Stomach (tissue), 19 donors: ENCODE data around the gene ING1. TPM values are rescaled to one million over a fixed set of nuclear protein-coding genes. Genes with fewer than 3 reads are reported as not detected.
A peak's percentile ranks its signal among the peaks of the same experiment; 100 is the strongest.

ENCODE experiments used
- DNase-seq, 2 donors: peaks; one replicate each; pipeline versions ENCODE4 v3.0.0 to v3.0.0-alpha.2; 2013 to 2019
- H3K27ac ChIP-seq, 5 donors: fragments of 200-600 bp in 4 of 5; sonication (generic) in 4 of 5; one replicate each; pipeline ENCODE4 v1.5.1; 2013 to 2019; ENCODE audit warnings: mild to moderate bottlenecking in 1 of 5, moderate library complexity in 1 of 5
- H3K27me3 ChIP-seq, 3 donors: fragments of 200-600 bp; sonication (generic); one replicate each; pipeline ENCODE4 v1.5.1; 2017 to 2019; ENCODE audit warnings: mixed run types in 1 of 3
- H3K36me3 ChIP-seq, 4 donors: fragments of 200-600 bp; sonication (generic); 1 replicate in 3 of 4; 2 replicates in 1 of 4; pipeline ENCODE4 v1.5.1; 2016 to 2019
- H3K4me1 ChIP-seq, 4 donors: fragments of 200-600 bp; sonication (generic); one replicate each; pipeline ENCODE4 v1.5.1; 2016 to 2019
- H3K4me3 ChIP-seq, 4 donors: fragments of 200-600 bp; sonication (generic) in 3 of 4; one replicate each; pipeline ENCODE4 v1.5.1; 2016 to 2019; ENCODE audit warnings: mild to moderate bottlenecking in 1 of 4
- H3K9me3 ChIP-seq, 4 donors: fragments of 200-600 bp; sonication (generic); one replicate each; pipeline ENCODE4 v1.5.1; 2016 to 2019
- CTCF ChIP-seq, 7 experiments: fragments of 450-650 bp in 4 of 7; fragments of 200-600 bp in 3 of 7; sonication (generic) in 3 of 7; IDR thresholded peaks; one replicate each; pipeline ENCODE4 v1.5.1; 2016 to 2019; ENCODE audit warnings: antibody characterized with exemption in 7 of 7, control low read depth in 2 of 7, mild to moderate bottlenecking in 1 of 7
- EP300 ChIP-seq: sonication (generic); formaldehyde crosslinking; IDR thresholded peaks from one replicate; pipeline ENCODE4 v1.6.1; 2017; ENCODE audit warnings: antibody characterized with exemption
- POLR2A ChIP-seq, 4 donors: fragments of 450-650 bp; IDR thresholded peaks; one replicate each; pipeline ENCODE4 v1.6.1; 2016; ENCODE audit warnings: antibody characterized with exemption in 4 of 4, control low read depth in 2 of 4, mild to moderate bottlenecking in 1 of 4, moderate library complexity in 1 of 4
- POLR2AphosphoS5 ChIP-seq, 3 donors: sonication (generic); formaldehyde crosslinking; IDR thresholded peaks; one replicate each; pipeline ENCODE4 v1.6.1; 2016; ENCODE audit warnings: antibody characterized with exemption in 3 of 3
- WGBS, 5 donors: extraction: QIAGEN DNeasy Blood & Tissue Kit in 3 of 5; methylation state at CpG; one replicate each; pipeline versions ENCODE4 v1.1.5 to v1.1.7; 2013 to 2018; 5-methylcytosine and 5-hydroxymethylcytosine counted together
- intact Hi-C: fragments of 100-400 bp; cut with DNase I; formaldehyde crosslinking; loops from one replicate; pipeline ENCODE4 v1.15.1; 2023; ENCODE audit warnings: low total_unique reads
- long read RNA-seq, 10 donors: transcript quantifications; one replicate each; lab custom pipeline, GENCODE V29; 2026
- polyA plus RNA-seq, 3 donors: library from polyadenylated mRNA; stranded (reverse); fragments of 200-250 nt; gene quantifications; one replicate each; pipeline ENCODE4 v1.2.3, GENCODE V29; 2013
- total RNA-seq, 5 donors: library from RNA; depleted of rRNA; stranded (reverse); fragments of >200 nt; gene quantifications; one replicate each; pipeline versions ENCODE4 v1.1.0 to v1.2.3, GENCODE V29; 2014 to 2016
- donor health status: healthy with polysubstance abuse.
- donor health status: Bipolar disorder and iron deficiency.
- donor health status: healthy.

ING1 gene
- 10 to 100 TPM in 3 of 5 donors, 1 to 10 TPM in 2; 6.4 to 88.9 (median 12.9) TPM for total RNA-seq
- polyA plus RNA-seq: 1 to 10 TPM; 6.7 to 7.7 (median 7.0) TPM
- long read RNA-seq, donor 1, full-length matches to known transcripts: 2 of 2 reads
- long read RNA-seq, donor 1, partial matches to known transcripts: 0 of 2 reads
- long read RNA-seq, donor 1, other reads (novel, unspliced or antisense): 0 of 2 reads
- long read RNA-seq, donor 2, full-length matches to known transcripts: 6 of 6 reads
- long read RNA-seq, donor 2, partial matches to known transcripts: 0 of 6 reads
- long read RNA-seq, donor 2, other reads (novel, unspliced or antisense): 0 of 6 reads
- long read RNA-seq, donor 3, full-length matches to known transcripts: 5 of 5 reads
- long read RNA-seq, donor 3, partial matches to known transcripts: 0 of 5 reads
- long read RNA-seq, donor 3, other reads (novel, unspliced or antisense): 0 of 5 reads
- long read RNA-seq, donor 4: 0 reads
- long read RNA-seq, donor 5, full-length matches to known transcripts: 8 of 8 reads
- long read RNA-seq, donor 5, partial matches to known transcripts: 0 of 8 reads
- long read RNA-seq, donor 5, other reads (novel, unspliced or antisense): 0 of 8 reads
- long read RNA-seq, donor 6, full-length matches to known transcripts: 11 of 11 reads
- long read RNA-seq, donor 6, partial matches to known transcripts: 0 of 11 reads
- long read RNA-seq, donor 6, other reads (novel, unspliced or antisense): 0 of 11 reads
- long read RNA-seq, donor 7, full-length matches to known transcripts: 6 of 11 reads
- long read RNA-seq, donor 7, partial matches to known transcripts: 5 of 11 reads
- long read RNA-seq, donor 7, other reads (novel, unspliced or antisense): 0 of 11 reads
- long read RNA-seq, donor 8, full-length matches to known transcripts: 3 of 3 reads
- long read RNA-seq, donor 8, partial matches to known transcripts: 0 of 3 reads
- long read RNA-seq, donor 8, other reads (novel, unspliced or antisense): 0 of 3 reads
- long read RNA-seq, donor 9, full-length matches to known transcripts: 3 of 3 reads
- long read RNA-seq, donor 9, partial matches to known transcripts: 0 of 3 reads
- long read RNA-seq, donor 9, other reads (novel, unspliced or antisense): 0 of 3 reads
- long read RNA-seq, donor 10, full-length matches to known transcripts: 5 of 5 reads
- long read RNA-seq, donor 10, partial matches to known transcripts: 0 of 5 reads
- long read RNA-seq, donor 10, other reads (novel, unspliced or antisense): 0 of 5 reads

GRCh38 chr13:110713642-110713952 is at the start of gene ING1:
Gene ING1 (plus strand): TSS chr13:110713700. CDS start chr13:110714150, 450 bp downstream.
- no peaks in the 10 kb centered on the region for H3K9me3 ChIP-seq
- TF ChIP-seq POLR2A (IDR thresholded peaks at IDR 0.05): no peak
- peak in 1 of 3 donors; percentile 61 for TF ChIP-seq POLR2AphosphoS5 (IDR thresholded peaks at IDR 0.05)
- H3K27ac ChIP-seq: peak within 1 kb of the TSS; percentile 95 to 100 (median 100)
- no peaks in the 10 kb centered on the region for H3K27me3 ChIP-seq
- WGBS, 5 donors: 0% methylated on average over 3 to 45 of the region's 45 CpGs
- no peak for DNase-seq
- no peaks in the 10 kb centered on the region for H3K36me3 ChIP-seq
- peaks cover 24 to 33% (median 30%) of the 10 kb centered on the region in 4 donors for H3K4me1 ChIP-seq
- intact Hi-C loops: no loop called here
- peak within 1 kb of the TSS; percentile 62 to 95 (median 86) for H3K4me3 ChIP-seq

- WGBS, 5 donors: 94 to 96% (median 94%) methylated on average over 7 of the region's 7 CpGs
- Histone ChIP-seq H3K4me3 (no peak overlapping the region), H3K4me1 (no peaks in the 10 kb centered on the region), H3K36me3 (peaks cover 32 to 97% (median 92%) of the 10 kb centered on the region in 4 donors), H3K27me3 (no peaks in the 10 kb centered on the region), H3K27ac (no peak overlapping the region), H3K9me3 (peaks cover 0 to 7% (median 4%) of the 10 kb centered on the region in 4 donors)
- no peak for DNase-seq
- intact Hi-C loops: no loop called here
- TF ChIP-seq CTCF (IDR thresholded peaks at IDR 0.05): no peak
- TF ChIP-seq EP300: no peak
- no peak for TF ChIP-seq POLR2A (IDR thresholded peaks at IDR 0.05)
- no peak for TF ChIP-seq POLR2AphosphoS5 (IDR thresholded peaks at IDR 0.05)
Measured at GRCh38 chr13:110664041-110664440, 49.5 kb upstream of the ING1 start.

GRCh38 chr13:110664673-110665072 is 48.8 kb upstream of the ING1 start:
- Histone ChIP-seq H3K4me1 (no peaks in the 10 kb centered on the region), H3K27ac (no peak overlapping the region), H3K9me3 (peaks cover 0 to 10% (median 4%) of the 10 kb centered on the region in 4 donors), H3K27me3 (no peaks in the 10 kb centered on the region), H3K4me3 (peak overlapping the region in 1 of 4 donors; percentile 6), H3K36me3 (peaks cover 36 to 100% (median 93%) of the 10 kb centered on the region in 4 donors)
- TF ChIP-seq POLR2A (IDR thresholded peaks at IDR 0.05) (no peak), POLR2AphosphoS5 (IDR thresholded peaks at IDR 0.05) (no peak), EP300 (no peak), CTCF (IDR thresholded peaks at IDR 0.05) (no peak)
- WGBS, 5 donors: 91 to 96% (median 94%) methylated on average over 11 of the region's 11 CpGs
- DNase-seq: no peak
- intact Hi-C loops: no loop called here

GRCh38 chr13:110665491-110666254 is 47.8 kb upstream of the ING1 start:
- Histone ChIP-seq H3K36me3 (peaks cover 43 to 100% (median 96%) of the 10 kb centered on the region in 4 donors), H3K27ac (peak overlapping the region in 2 of 5 donors; percentile 57 to 68), H3K9me3 (peaks cover 0 to 7% (median 2%) of the 10 kb centered on the region in 4 donors), H3K4me1 (no peaks in the 10 kb centered on the region), H3K27me3 (no peaks in the 10 kb centered on the region), H3K4me3 (no peak overlapping the region)
- DNase-seq: no peak
- WGBS, 5 donors: 83 to 91% (median 85%) methylated on average over 23 of the region's 23 CpGs
- intact Hi-C loops: no loop called here
- TF ChIP-seq EP300 (no peak), POLR2AphosphoS5 (IDR thresholded peaks at IDR 0.05) (no peak)
